ENCODE data around the gene C4orf50.

GRCh38 chr4:5988086-5988845, 30.0 kb downstream of the C4orf50 start:
- TF ChIP-seq CTCF (conservative IDR thresholded peaks at IDR 0.05; ENCODE audit: low read length) (no peak), EZH2phosphoT487 (IDR thresholded peaks at IDR 0.05; ENCODE audit: borderline replicate concordance) (no peak)

Data from Loucy (cell line).